Epithelial cell of prostate (primary cell): ENCODE measurements around the gene SEMA3A.

Source experiments
- DNase-seq: peaks from one replicate; pipeline ENCODE4 v3.0.0-alpha.2; 2011; ENCODE audit warnings: low read depth, low spot score
- H3K27ac ChIP-seq: fragments of 450-650 bp; 2 replicates; pipeline ENCODE4 v1.5.1; 2017; ENCODE audit warnings: mild to moderate bottlenecking

The SEMA3A gene

DNA sequence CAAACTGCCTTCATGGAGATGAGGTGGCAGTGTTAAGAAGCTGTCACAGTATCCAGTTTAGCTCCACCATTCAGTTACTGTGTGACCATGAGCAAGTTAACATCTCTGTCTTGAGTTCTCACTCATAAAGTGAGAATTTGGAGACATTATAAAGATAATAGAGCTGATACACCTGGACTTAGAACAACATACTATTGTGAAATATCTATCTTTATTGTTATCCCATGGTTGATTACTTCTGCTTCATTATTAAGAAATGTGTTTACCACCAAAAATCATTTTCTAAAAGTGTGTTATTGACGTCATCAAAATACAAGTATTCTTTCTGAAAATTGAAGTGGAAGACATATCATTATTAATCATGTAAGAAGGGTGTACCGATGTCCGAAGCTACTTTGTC, 166.9 kb downstream of the SEMA3A start:
- H3K27ac ChIP-seq, result no peak overlapping the region
- no peak for DNase-seq

DNA sequence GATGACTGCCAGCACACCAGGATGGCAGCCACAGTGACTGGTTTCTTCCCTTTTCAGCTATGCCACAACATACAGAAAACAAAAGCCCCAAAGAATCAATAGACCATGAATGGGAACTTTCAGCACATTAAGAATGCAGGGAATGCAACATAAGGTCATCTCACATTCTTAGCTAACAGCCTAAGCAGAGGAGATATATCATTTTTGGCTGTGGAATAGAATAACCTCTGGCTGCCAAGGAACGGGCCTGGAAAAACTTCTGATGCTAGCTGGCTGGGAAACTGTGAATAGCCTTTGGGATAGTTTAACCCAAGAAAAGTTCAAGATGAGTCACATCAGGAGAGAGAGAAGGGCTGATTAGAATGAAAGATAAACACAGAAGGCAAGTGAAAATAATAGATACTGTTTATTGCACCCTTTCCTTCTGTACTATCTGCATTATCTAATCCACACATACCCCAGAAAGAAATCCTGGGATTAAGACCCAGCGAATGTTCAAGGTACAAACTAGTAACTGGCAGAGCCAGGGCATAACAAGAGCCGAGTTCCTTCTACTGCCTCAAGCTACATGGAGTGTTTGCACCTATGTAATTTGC, 169.2 kb downstream of the SEMA3A start:
- H3K27ac ChIP-seq, result peak overlapping the region; percentile 25
- no peak for DNase-seq

DNA sequence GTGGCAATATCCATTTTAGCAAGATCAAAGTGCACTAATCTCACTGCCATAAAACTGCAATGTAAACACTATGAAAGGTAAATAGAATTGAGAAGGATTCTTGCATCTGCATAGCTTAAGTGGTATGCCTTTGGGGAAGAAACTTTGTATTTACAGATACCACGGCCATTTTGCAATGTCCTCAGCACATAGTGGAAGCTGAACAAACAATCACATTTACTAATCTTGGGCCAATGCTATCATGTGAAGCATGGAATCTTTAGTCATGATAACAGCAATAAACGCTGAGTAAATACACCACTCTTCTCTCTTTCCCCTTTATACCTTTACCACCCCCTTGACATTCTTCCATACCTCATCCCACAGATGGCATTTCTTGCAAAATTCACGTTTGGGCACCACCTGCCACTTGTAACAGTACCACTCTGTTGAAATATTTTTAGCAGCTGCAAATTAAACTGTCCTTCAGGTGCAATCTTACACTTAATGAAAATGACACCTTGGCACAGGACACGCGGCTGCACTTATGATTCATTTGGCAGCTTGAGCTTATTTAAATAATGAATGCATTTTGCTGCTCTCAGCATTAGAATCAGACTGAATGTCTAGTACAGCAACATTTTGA, 171.8 kb downstream of the SEMA3A start:
- peak overlapping the region; percentile 16 for H3K27ac ChIP-seq
- no peak for DNase-seq

DNA sequence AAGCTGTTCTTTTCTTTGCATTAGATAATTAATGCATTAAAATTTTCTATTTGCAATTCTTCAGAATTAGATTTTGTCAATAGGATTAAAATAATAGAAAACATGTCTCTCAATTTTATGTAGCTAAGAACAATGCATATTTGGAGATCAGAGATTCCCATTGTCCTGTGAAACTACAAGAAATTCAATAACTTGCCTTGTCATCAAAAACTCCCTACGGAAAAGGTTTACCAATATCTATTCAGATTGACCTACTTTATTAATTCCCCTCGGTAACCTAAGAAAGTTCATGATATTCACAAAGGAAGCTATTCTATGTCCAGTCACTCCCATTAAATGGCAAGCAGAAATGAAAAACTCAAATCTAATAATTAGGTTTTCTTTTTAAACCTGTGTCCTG, 172.6 kb downstream of the SEMA3A start:
- no peak for DNase-seq
- no peak overlapping the region for H3K27ac ChIP-seq

DNA sequence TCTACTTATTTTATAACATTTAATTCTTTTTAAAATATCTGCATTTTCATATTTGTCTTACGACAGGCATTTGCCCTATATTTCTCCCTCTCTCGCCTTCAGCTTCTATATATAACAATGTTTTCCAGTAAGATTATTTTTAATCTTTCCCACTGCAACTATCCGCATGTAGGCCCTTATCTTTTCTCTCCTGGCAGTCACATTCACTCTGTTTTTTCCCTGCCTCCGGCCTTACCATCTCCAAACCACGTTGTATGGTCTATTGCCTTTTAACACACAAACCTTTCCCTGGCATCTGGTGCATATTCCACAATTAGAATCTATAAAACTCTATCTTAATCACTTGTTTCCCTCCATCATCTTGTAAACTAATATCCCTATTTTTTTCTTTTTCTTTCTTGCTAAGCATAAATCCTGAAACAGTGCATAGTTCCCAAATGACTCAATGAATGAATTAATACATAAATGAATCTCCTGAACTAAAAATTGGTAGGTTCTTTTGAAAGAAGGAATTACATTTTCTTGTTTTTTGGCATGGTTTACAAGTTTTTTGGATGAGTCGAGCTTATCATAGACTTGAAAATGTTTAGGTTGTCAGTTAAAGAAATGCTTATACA, 173.2 kb downstream of the SEMA3A start:
- no peak overlapping the region for H3K27ac ChIP-seq
- no peak for DNase-seq

DNA sequence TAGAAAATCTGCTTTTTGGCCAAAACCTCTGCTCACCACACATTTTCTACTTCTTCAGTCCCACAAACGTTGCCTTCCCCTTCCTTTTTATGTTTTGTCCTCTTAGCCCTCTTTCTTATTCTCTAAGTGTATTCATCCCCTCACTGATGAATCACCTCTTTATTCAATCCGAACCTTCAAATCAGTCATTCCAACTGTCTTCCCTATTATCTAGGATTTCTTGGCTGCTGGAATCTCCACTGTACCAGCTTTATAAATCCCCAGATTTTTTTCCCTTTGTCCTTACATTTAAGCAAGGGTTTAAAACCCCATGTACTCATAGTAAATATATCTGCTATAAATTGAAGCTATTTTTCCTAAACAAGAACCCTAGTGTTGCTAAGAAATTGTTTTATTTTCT, 176.9 kb downstream of the SEMA3A start:
- H3K27ac ChIP-seq, result no peak overlapping the region
- DNase-seq, result no peak

DNA sequence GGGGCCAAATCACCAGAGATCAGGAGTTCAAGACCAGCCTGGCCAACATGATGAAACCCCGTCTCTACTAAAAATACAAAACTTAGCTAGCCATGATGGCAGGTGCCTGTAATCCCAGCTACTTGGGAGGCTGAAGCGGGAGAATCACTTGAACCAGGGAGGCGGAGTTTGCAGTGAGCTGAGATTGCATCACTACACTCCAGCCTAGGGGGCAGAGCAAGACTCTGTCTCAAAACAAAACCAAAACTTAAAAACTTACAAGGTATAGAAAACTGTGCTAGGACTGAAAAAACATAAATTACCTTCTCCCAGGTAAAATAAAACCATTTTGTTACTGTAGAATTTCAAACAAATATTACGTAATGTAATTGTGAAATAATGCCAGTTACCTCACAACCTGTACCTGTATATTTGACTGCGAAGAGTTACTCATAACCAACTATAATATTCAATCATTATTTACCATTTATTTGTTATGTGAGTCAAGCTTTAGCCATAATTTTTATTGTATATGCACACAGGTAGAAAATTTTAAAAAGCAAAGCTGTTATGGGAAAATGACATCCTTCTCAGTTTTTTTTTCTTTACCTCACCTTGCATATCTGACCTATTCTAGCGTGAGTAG, 180.9 kb downstream of the SEMA3A start:
- peak overlapping the region; percentile 36 for H3K27ac ChIP-seq
- no peak for DNase-seq

DNA sequence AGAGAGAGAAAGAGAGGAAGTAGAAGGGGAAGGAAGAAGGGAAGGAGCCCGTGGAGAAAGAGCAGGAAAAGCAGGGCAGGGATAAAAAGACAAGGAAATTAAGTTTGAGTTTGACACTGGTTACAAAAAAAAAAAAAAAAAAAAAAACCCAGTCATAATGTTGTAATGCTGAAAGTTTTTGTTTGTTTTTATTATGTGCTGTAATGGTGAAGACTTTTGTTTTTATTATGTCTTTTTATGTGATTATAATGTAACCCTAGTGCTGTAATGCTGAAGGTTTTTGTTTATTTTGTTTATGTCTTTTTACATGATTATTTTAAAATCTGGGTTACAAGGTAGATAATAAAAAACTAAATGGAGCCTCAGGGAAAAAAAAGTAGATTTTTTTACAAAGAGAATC, 184.8 kb downstream of the SEMA3A start:
- peak overlapping the region; percentile 1 for H3K27ac ChIP-seq
- no peak for DNase-seq

DNA sequence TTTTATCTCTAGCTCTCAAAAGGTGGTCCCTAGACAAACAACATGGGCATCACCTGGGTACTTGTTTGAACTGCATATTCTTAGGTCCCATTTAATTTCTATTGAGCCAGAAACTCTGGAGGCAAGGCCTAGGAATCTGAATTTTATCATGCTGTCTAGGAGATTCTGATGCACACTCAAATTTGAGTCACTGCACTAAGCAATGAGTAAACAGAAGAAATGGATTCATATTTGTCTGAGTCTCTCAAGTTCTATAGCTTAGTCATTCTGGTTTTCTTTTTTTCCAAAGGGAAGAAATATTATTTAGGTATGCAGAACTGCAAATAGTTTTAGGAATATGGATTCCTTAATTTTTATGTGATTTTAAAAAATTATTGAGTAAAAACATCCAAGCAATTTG, 185.5 kb downstream of the SEMA3A start:
- no peak overlapping the region for H3K27ac ChIP-seq
- DNase-seq, result no peak

DNA sequence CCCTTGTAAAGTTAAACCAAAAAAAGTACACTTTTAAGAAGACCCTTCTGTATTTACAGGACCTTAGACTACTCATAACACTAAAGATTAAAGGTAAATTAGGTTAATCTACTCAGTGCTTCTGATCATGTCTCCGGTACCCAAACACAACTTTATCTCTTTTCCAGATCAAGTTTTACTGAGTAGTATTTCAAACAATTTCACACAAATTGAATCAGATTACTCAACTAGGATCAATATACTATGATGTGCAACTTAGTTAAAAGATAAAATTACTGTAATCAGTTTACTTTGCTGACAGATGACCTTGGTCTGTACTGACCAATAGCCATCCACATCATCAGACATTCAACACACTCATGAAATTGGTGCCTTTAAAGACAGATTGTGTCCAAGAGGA, 191.4 kb downstream of the SEMA3A start:
- no peak overlapping the region for H3K27ac ChIP-seq
- no peak for DNase-seq

DNA sequence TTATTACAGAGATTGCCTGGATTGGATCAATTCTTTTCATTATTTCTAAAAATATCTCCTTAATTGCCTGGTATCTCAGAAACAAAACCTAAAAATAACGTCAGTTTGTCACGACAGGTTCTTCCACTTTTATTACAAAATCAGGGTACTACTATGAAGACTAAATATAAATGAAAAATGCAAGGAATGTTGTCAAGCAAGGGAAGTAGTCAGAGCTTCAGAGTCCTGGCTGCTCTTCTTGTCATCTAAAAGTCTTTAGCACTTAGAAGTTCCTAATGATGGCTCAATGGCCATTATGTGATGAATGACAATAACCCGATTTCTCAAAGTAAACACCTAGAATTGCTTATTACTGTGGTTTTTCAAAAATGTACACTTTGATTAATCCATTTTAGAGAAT, 192.2 kb downstream of the SEMA3A start:
- no peak for DNase-seq
- H3K27ac ChIP-seq, result no peak overlapping the region

DNA sequence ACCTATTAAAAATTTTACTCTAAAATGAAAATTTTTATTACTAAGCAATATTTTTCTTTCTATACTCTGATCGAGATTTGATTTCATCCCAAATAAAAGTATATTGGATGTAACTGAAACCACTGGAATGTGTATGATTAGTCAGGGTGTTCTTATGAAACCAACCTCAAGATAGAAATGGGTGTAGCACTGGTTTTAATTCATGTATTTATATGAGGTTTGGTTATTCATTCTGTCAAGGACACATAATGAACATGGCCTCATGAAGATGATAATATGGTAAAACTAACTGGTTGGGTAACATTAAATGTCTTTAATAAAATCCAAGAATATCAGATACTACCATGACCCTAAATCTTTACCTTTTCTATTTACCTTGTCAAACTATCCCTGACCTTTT, 197.7 kb downstream of the SEMA3A start:
- no peak overlapping the region for H3K27ac ChIP-seq
- peak; percentile 18 for DNase-seq

DNA sequence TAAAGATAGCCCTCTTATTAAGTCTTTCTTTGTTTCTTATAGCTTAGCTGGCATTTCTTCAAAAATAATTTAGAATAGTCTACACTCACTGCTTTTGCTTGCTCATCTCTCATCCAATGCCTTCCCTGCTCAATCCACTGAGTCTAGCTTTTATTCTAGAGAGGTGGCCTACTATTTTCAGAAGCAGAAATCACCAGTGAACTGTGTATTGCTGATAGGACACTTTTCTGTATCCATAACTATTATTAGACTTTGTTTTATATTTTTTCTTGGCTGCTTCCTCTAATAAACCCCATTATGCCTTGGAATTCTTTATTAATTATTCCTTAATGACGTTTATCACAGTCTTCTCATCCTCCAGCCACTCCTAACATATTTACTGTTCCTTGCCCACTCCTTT, 206.8 kb downstream of the SEMA3A start:
- H3K27ac ChIP-seq, result no peak overlapping the region
- no peak for DNase-seq

DNA sequence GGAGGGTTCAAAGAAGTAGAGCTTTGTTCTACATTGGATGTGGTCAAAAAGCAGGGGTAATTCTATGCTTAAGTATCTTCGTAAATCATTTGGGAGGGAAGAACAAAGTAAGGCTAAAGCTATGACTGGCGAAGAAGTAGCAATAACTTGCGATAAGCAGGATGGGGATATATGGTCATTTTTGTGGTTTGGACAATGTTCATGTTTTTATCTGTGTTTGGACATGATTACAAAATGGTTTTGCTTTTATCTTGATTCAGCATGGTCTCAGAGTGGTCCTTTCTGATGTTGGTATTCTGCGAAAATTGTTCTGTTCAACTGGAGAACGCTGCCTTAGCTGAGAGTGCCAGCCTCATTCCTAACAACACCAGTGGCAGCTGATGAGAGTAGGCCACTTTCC, 208.8 kb downstream of the SEMA3A start:
- H3K27ac ChIP-seq, result no peak overlapping the region
- no peak for DNase-seq

DNA sequence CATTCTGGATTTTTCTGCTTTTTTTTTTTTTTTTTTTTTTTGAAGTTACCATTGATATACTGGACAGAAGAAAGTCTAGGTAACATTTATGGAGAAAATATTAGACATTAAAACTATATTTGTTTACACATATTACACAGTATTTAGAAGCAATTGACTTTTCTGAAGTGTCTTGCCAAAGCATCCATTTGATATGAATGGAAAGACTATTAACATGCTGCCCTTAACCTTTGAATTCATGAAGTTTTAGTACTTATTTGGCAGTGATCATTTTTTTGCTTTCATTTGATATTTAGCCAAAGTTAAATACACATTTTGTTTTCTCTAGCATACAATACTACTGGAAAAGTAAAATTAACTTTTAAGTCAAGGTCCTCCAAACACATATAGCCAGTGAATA, 210.0 kb downstream of the SEMA3A start:
- DNase-seq, result no peak
- H3K27ac ChIP-seq, result no peak overlapping the region

DNA sequence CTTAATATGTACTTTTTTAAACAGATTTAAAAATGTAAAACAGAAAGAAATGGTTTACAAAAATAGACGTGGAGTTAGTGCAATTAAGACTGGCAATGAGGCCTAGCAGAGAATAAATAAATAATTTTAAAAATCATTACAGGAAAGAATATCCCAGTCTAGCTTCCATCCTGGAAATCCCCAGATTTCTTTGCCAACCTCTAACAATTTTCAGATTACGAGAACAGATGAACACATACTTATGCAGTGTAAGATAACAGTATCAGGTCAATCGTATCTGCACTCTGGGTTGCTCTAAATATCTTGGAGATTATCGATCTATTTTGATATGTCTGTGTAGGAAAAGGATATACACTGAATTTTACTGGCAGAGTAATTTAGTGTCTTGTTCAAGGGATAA, 210.5 kb downstream of the SEMA3A start:
- DNase-seq, result no peak
- H3K27ac ChIP-seq, result no peak overlapping the region

DNA sequence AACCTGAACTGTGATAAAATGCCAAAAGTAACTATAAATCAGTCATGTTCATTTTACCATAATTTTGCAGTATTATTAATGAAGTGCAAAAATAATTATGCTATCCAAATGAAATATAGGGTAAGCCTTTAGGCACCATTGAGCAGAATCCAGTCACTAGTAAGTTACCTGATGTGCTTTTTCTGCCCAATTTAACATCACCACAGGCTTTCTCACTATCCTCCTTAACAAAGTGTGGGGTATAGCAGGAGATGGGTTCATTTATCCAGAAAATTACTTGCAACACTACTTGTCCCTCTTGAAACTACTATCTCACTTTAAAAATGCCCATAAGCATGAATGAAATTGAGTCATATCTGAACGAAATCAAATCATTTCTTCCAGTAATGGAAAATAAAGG, 211.0 kb downstream of the SEMA3A start:
- no peak for DNase-seq
- H3K27ac ChIP-seq, result no peak overlapping the region

DNA sequence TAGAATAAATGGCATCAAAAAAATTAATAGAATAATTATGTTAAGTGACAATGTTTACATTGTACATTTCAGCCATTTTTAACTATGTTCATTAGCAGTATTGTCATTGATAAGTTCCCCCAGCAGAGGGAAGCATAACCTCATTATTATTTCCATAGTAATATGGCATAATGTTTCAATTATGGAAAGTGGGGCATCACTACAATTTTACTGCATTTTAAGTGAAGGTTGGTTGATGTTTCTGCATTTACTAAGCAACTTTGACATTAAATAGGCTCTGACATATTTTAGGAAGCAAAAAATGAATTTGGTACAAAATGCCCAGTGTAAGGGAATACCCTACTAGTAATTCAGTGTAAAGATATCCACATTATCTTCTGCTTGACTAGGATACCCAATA, 218.3 kb downstream of the SEMA3A start:
- no peak for DNase-seq
- H3K27ac ChIP-seq, result no peak overlapping the region

DNA sequence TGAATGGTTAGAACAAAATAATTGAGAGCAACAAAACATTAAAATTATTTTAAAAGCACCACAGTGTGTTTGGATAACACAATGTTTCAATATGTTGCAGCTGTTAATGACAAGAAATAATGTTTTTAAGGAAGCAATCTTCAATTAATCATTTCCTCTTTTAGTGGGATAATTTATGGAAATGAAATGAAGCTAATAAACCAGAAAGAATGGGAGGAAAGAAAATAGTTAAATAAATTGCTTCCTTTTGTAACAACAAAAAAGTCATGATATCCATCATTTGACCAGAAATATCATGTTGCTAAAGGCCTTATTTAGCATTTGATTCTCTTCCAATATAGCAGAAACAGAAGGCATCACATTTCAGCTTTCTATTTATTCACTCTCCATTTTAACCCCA, 224.5 kb downstream of the SEMA3A start:
- H3K27ac ChIP-seq, result no peak overlapping the region
- no peak for DNase-seq

DNA sequence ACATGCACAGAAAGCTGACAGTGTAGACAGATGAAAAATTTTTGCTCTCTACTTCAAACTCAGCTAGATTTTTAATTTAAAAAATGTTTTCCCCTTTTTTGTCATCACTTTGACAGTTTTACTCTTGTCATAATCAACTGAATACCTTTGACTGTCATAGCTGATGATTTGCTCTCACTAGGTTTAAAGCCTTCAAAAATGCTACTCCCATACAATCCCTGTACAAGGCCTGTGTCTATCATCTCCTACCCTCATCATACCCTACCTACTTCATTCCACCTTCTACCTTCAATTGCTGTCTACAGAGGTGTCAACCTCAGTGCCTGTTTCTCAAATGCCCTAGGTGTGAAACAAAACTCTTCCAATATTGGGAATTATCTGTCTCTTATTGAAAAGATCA, 230.3 kb downstream of the SEMA3A start:
- no peak for DNase-seq
- no peak overlapping the region for H3K27ac ChIP-seq

DNA sequence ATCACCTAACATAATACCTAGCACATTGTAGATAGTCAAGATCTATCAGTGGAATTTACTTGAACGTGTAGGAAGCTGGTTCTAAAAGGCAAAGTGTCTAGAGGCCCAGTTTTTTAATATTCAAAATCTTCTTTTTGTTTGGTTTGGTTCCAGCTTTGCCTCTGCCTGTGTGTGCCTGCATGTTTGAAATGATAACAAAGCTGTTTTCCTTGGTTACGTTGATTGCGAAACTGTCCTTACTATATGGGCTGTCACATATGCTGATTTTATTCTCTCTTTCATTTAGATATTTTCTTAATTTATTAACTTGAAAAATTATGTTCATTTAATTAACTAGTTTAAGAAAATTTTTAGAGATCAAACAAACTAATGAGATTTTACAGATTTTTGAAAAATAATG, 237.3 kb downstream of the SEMA3A start:
- DNase-seq, result no peak
- no peak overlapping the region for H3K27ac ChIP-seq

DNA sequence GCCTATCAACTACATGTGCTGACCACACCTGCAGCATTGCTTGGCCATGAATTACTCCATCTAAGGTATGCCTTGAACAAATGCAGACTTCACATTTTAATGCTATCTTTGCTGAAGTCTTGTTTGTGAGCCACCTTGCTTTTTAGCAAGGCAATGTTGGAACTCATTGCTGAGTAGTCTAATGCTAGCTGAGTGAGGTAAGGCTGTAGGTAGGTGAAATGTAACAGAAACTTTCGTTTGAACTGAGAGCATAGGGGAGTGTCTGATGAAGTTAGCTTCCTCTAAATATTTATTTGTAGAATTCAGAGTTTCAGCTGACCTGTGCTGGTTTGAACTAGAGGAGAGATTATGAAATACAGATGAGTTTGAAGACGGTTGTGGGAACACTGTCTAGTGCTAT, 238.5 kb downstream of the SEMA3A start:
- no peak overlapping the region for H3K27ac ChIP-seq
- DNase-seq, result no peak
